GM12872 (cell line): ENCODE data around the gene CDCP2.

Experiments used
- CTCF ChIP-seq: IDR thresholded peaks from 3 replicates; pipeline ENCODE4 v1.5.1; 2011; ENCODE audit warnings: low read depth, mild to moderate bottlenecking, low read length, moderate library complexity; ENCODE audit not compliant: insufficient read depth

CDCP2 gene

DNA sequence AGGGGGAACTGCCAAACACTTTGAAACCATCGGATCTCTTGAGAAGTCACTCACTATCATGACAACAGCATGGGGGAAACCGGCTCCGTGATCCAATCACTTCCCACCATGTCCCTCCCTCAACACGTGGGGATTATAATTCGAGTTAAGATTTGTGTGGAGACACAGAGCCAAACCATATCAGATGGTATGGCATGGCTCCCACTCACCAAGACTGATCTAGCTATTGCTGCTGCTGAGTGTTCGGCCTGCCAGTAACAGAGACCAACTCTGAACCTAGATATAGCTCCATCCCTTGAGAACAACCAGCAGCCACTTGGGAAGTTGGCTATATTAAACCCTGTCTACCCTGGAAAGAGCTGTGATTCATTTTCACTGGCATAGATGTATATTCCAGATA, 49.4 kb downstream of the CDCP2 start:
- no peak for TF ChIP-seq CTCF

DNA sequence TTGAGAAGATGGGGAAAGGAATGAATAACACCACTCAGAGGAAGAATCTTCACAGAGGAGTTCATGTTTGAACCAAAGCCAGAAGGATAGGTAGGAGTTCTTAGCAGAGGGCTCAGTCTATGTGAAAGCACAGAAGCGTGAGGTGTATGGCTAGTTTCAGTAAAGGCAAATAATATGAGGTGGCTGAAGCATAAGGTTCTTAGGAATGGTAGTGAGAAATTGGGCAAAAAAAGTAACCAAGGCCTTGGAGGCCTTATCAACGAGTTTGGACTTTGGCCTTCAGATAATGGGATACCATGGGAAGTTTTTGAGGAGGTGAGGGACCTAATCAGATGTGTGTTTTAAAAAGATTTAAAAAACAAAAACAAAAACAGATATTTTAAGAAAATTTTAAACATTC, 52.3 kb downstream of the CDCP2 start:
- no peak for TF ChIP-seq CTCF

DNA sequence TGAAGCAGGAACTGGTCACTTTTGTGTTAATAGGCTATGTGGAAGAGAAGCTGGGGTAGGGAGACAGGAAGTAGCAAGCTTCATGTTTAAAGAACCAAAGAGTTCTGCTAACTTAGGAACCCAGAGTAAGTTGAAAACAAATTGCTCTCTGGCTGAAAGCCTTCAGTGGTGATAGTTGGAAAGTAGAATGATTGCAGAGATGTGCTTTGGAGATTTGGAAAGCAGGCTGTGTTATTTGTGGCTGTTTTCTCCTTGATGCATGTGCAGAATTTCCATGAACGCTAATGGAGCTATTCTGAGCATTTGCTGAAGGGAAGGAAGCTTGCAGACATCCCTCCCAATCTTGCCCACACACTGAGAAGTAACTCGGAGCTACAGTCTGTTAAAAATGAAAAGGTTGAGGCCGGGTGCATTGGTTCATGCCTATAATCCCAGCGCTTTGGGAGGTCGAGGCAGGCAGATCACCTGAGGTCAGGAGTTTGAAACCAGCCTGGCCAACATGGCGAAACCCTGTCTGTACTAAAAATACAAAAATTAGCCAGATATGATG, 53.7 kb downstream of the CDCP2 start:
- no peak for TF ChIP-seq CTCF

- TF ChIP-seq CTCF = no peak
Measured at GRCh38 chr1:54096877-54097240, 55.9 kb downstream of the CDCP2 start.

- TF ChIP-seq CTCF = no peak
Measured at GRCh38 chr1:54096227-54096876, 56.4 kb downstream of the CDCP2 start.

DNA sequence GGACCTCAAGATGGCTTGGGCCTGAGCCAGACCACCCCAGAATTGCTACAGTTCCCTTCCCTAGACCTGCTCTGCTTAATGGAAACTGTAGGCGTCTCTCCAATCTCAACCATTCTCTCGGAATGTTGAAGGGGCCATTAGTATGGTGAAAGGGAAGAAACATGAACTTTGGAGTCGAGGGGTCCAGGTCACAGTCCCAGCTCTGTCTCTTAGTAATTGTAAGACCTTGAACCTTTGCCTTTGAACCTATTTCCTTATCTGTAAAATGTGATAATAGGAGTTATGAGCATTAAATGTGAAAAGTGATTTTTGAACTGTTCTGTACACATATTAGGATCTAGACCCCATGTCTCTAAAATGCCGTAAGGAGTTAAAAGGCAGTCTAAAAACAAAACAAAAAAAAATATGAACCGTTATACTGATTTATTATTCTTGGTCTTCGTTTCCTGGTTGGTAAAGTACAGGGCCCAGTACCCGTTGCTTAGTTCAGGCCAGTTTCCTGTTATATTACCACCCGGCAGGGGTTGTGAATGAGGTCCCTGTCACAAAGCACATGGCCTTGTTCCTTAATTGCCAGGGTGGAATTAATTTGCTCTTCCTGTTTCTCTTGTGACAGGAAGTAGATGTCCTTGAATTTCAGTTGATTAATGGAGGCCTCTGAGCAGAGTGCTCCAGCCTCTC, 57.1 kb downstream of the CDCP2 start:
- no peak for TF ChIP-seq CTCF

- TF ChIP-seq CTCF = no peak
Measured at GRCh38 chr1:54094001-54094729, 58.6 kb downstream of the CDCP2 start.
